ENCODE results near the gene CSNK1G3.
"Not testable (repeated sequence)": the region's sequence is repeated elsewhere in the genome, so short reads cannot be mapped to it uniquely, and the experiment has no call there.

CSNK1G3 gene

GRCh38 chr5:123636006-123636405 is 124.0 kb downstream of the CSNK1G3 start:
- FAIRE-seq, result no peak
- no peak for DNase-seq (ENCODE audit: low spot score)

GRCh38 chr5:123637028-123637427 is 125.1 kb downstream of the CSNK1G3 start:
- not testable (repeated sequence) for FAIRE-seq; DNase-seq (ENCODE audit: low spot score)

DNA sequence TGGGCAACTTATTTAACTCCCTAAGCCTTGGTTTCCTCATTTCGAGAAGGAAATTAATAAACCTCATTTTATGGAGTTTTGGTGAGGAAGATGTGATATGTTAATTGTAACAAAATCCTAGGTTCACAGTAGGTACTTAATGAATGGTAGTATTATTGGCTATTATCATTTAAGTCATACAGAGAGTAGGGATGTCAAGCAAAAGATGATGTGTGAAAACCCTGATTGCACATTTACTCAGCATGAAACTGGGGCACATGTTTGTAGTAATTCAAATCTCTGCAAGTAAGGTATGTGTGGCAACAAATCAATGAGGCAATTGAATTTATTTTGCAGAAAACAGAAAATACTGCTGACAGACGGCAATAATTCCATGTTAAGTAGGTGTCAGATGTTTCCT is 127.3 kb downstream of the CSNK1G3 start:
- DNase-seq (ENCODE audit: low spot score) (no peak), FAIRE-seq (no peak)

- DNase-seq (ENCODE audit: low spot score) (no peak), FAIRE-seq (no peak)
These were observed 133.1 kb downstream of the CSNK1G3 start for GRCh38 chr5:123645024-123645603.

DNA sequence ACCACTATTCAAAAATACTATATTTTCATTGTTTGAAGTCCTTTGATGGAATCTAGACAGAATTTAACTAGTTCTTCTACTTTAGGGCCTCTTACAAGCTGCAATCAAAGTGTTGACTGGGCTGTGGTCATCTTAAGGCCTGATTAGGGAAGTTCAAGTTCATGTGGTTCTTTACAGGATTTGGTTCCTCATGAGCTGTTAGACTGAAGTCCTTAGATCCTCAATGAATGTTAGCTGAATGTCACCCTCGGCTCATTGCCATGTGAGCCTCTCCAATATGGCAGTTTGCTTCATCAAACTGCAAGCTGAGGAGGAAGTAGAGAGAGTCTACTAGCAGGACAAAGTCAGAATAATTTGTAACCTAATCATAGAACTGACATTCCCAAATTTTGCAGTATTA is 135.1 kb downstream of the CSNK1G3 start:
- FAIRE-seq (no peak), DNase-seq (ENCODE audit: low spot score) (no peak)

GRCh38 chr5:123651234-123651633 is 139.3 kb downstream of the CSNK1G3 start:
- DNase-seq (ENCODE audit: low spot score) (no peak), FAIRE-seq (no peak)

DNA sequence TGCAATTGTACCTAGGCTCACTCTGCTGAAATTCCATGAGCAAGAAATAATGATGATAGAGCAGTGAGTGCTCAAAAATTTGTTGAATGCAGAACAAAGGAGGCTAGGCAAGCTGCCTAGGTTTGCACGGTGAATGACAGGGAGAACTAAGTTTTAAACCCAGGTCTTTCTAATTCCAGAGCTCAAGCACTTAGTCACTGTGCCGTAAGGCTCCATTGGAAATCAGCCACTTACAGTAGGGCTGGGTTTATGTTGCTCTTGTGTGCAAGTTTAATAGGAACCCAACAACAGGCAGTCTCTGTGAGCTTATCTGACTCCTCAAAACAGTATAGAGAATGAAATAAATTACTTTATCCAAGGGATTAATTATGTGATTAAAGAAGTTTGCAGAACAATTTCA is 147.0 kb downstream of the CSNK1G3 start:
- DNase-seq (ENCODE audit: low spot score), result no peak
- FAIRE-seq, result no peak

GRCh38 chr5:123659495-123659894 is 147.5 kb downstream of the CSNK1G3 start:
- FAIRE-seq, result no peak
- no peak for DNase-seq (ENCODE audit: low spot score)

DNA sequence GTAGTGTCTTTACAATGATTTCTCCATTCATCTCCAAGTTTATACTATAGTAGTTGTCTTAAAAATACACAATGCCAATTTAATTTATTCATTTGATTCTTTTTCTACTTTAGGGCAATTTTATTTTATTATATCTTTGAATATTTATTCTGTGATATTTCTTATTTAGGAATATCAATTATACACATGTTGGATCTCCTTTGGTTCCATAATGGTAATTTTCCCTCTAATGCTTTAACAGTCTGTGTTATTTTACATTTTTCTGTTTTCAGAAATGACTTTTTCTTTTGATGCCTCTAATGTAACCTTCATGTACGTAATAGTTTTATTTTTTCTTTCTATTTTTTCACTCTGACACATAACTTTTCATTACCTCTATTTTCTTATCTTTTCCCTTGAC is 153.0 kb downstream of the CSNK1G3 start:
- FAIRE-seq, result no peak
- DNase-seq (ENCODE audit: low spot score), result no peak

GRCh38 chr5:123665822-123666371 is 153.9 kb downstream of the CSNK1G3 start:
- FAIRE-seq, result no peak

More at GRCh38 chr5:123665822-123666371, 153.9 kb downstream of the CSNK1G3 start:
- no peak for DNase-seq (ENCODE audit: low spot score)
